GM12864 (cell line): Measurements from ENCODE around the gene LARP6.

ENCODE experiments used
- DNase-seq: peaks from one replicate; pipeline ENCODE4 v3.0.0-alpha.2; 2011; ENCODE audit warnings: low read depth
- H3K4me3 ChIP-seq: 2 replicates; pipeline ENCODE4 v1.5.1; 2011; ENCODE audit warnings: mild to moderate bottlenecking, low read depth, low read length, control low read depth
- CTCF ChIP-seq: IDR thresholded peaks from 2 replicates; pipeline ENCODE4 v1.5.1; 2011; ENCODE audit warnings: low read depth, mild to moderate bottlenecking, moderate library complexity, low read length, control low read depth, inconsistent platforms; ENCODE audit errors: missing control alignments

Gene LARP6

GRCh38 chr15:70857562-70858285 is 3.8 kb upstream of the LARP6 start:
- no peak for TF ChIP-seq CTCF
- no peak overlapping the region for H3K4me3 ChIP-seq
- DNase-seq = no peak

- no peak for TF ChIP-seq CTCF
- H3K4me3 ChIP-seq = no peak overlapping the region
- DNase-seq = no peak
Observed at GRCh38 chr15:70856884-70857561, 3.1 kb upstream of the LARP6 start.

- no peak for DNase-seq
- no peak for TF ChIP-seq CTCF
- no peak overlapping the region for H3K4me3 ChIP-seq
Observed at GRCh38 chr15:70856177-70856883, 2.4 kb upstream of the LARP6 start.

- DNase-seq = no peak
- no peak overlapping the region for H3K4me3 ChIP-seq
- TF ChIP-seq CTCF = no peak
Observed at GRCh38 chr15:70855764-70856163, 1.8 kb upstream of the LARP6 start.

GRCh38 chr15:70854666-70854976 is 664 bp upstream of the LARP6 start:
- no peak for TF ChIP-seq CTCF

GRCh38 chr15:70853318-70853972 is 512 bp downstream of the LARP6 start:
- no peak for DNase-seq
- TF ChIP-seq CTCF = no peak
- H3K4me3 ChIP-seq = peak overlapping the region; percentile 54

More at GRCh38 chr15:70854666-70854976, 664 bp upstream of the LARP6 start:
- H3K4me3 ChIP-seq = peak overlapping the region; percentile 47; the same call in 1 of the 2 replicates
- DNase-seq = no peak
